ENCODE measurements around the gene WNT16. TPM values are rescaled to one million over a fixed set of nuclear protein-coding genes. Genes with fewer than 3 reads are reported as not detected.

WNT16 gene
- total RNA-seq, 3 donors from 2014 or later, result 0.15 TPM; not detected in 2

DNA sequence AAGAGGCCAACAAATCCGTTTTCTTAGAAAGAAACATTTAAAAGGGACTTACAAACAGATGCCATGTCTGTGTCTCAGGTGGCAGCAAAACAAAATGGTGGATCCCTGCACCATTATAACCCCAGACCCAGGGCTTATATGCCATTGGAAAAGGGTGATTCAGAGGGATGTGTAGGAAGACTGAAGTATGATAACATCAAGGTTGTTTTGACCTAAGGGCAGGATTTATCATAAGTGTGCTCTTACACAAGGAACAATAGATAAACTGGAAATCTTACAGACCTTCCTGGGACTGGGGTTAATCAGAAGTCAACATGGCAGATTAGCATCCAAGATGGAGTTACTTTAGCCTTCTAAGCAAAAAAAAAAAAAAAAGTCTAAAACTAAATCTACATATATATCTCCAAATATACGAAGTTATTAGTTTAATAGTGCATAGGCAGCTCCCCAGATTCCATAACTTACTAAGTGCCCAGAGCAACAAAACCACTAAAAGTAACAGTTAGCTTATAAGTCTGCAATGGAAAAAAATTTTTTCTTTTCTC is 34.3 kb upstream of the WNT16 start:
- Histone ChIP-seq H3K9me3 (no peaks in the 10 kb centered on the region), H3K27ac (no peak overlapping the region), H3K36me3 (peaks cover under 1% of the 10 kb centered on the region), H3K4me3 (no peak overlapping the region), H3K4me1 (no peaks in the 10 kb centered on the region), H3K27me3 (no peaks in the 10 kb centered on the region)
- intact Hi-C loops (cut with DNase I; ENCODE audit: low total_unique reads), result no loop called here
- TF ChIP-seq POLR2A (IDR thresholded peaks at IDR 0.05), result no peak
- TF ChIP-seq CTCF (IDR thresholded peaks at IDR 0.05), result no peak
- TF ChIP-seq POLR2AphosphoS5 (IDR thresholded peaks at IDR 0.05), result no peak
- DNase-seq (ENCODE audit: low spot score in 2 of 2), result no peak

DNA sequence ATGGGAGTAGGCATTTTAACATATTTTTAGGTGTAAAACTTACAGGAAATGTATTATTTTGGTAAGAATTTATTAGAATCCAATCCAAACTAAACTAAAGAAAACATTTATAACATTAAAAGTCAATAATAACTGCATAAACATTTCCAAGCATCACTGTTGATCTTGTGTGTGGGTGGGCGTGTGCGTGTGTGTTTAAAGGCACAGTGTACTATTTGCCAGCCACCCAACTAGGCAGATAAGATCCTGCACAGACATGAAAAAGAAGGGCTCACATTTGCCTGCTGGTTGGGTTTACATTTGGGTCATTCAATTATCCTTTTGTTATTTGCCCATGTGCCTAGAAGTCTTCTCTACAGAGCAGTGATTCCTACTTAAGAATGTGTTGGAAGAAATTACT is 31.0 kb upstream of the WNT16 start:
- no peak for DNase-seq (ENCODE audit: low spot score in 2 of 2)
- Histone ChIP-seq H3K27me3 (no peaks in the 10 kb centered on the region), H3K9me3 (no peaks in the 10 kb centered on the region), H3K4me3 (no peak overlapping the region), H3K27ac (no peak overlapping the region), H3K36me3 (no peaks in the 10 kb centered on the region), H3K4me1 (no peaks in the 10 kb centered on the region)
- intact Hi-C loops (cut with DNase I; ENCODE audit: low total_unique reads), result no loop called here
- TF ChIP-seq POLR2AphosphoS5 (IDR thresholded peaks at IDR 0.05) (no peak), CTCF (IDR thresholded peaks at IDR 0.05) (no peak), POLR2A (IDR thresholded peaks at IDR 0.05) (no peak)

DNA sequence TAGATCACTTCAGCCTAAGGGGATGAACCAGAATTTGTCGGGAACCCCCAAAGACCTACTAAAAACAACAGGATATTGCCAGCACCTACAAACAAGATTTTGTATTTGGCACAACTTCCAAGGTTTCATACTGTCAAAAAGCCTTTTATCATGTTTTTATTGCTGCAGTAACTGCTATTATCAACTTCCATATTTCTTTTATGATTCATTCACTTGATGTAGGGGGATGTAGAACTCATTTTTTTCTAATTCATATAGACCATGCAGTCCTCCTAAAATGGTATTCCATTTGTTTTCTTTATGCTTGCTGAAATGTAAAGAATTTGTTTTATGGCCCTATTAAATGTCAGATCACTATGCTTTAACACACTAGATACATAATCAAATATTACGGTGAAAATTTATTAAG is 30.0 kb upstream of the WNT16 start:
- Histone ChIP-seq H3K27ac (no peak overlapping the region), H3K9me3 (no peaks in the 10 kb centered on the region), H3K27me3 (no peaks in the 10 kb centered on the region), H3K4me3 (no peak overlapping the region), H3K4me1 (no peaks in the 10 kb centered on the region), H3K36me3 (no peaks in the 10 kb centered on the region)
- no peak for TF ChIP-seq CTCF (IDR thresholded peaks at IDR 0.05)
- no peak for TF ChIP-seq POLR2AphosphoS5 (IDR thresholded peaks at IDR 0.05)
- TF ChIP-seq POLR2A (IDR thresholded peaks at IDR 0.05), result no peak
- intact Hi-C loops (cut with DNase I; ENCODE audit: low total_unique reads), result no loop called here
- no peak for DNase-seq (ENCODE audit: low spot score in 2 of 2)

DNA sequence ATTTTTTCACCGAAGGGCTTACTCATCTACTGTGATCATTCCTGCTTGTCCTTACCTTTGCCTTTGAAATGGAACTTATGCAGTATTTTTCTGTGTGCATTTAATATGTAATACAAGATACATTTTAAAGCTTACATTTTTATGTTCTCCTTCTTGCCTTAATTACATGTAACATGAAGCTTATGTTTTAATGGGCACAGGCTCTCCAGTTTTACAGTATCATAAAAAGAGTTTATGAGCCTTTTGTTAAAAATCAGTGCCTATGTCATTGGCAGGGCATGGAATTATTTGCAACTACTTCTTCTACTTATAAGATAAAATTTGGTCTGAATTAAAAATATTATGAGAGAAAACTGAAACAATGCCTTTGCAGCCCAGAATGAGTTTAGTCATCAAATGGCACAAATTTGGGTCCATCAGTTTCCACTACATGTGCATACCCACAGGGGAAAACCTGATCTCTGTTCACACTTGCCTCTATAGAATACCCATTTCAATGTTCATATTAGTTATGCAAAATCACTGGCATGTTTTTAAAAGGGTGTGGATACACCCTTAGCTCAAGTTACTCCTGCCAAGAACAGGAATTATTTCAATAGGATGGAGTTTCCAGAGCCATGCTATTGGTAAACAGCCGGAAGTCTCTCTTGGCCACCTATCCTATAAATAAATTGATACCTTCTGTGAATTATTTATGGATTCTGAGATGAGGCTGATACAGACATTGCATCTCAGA is 27.9 kb upstream of the WNT16 start:
- Histone ChIP-seq H3K27me3 (no peaks in the 10 kb centered on the region), H3K4me1 (no peaks in the 10 kb centered on the region), H3K9me3 (no peaks in the 10 kb centered on the region), H3K27ac (no peak overlapping the region), H3K4me3 (no peak overlapping the region), H3K36me3 (no peaks in the 10 kb centered on the region)
- TF ChIP-seq POLR2A (IDR thresholded peaks at IDR 0.05), result no peak
- no peak for TF ChIP-seq POLR2AphosphoS5 (IDR thresholded peaks at IDR 0.05)
- TF ChIP-seq CTCF (IDR thresholded peaks at IDR 0.05), result no peak
- DNase-seq (ENCODE audit: low spot score in 2 of 2), result no peak
- intact Hi-C loops (cut with DNase I; ENCODE audit: low total_unique reads), result no loop called here

GRCh38 chr7:121301446-121302213 is 27.2 kb upstream of the WNT16 start:
- intact Hi-C loops (cut with DNase I; ENCODE audit: low total_unique reads), result no loop called here
- no peaks in the 10 kb centered on the region for H3K9me3 ChIP-seq
- H3K4me1 ChIP-seq, result no peaks in the 10 kb centered on the region
- no peaks in the 10 kb centered on the region for H3K27me3 ChIP-seq
- TF ChIP-seq CTCF (IDR thresholded peaks at IDR 0.05) (no peak), POLR2A (IDR thresholded peaks at IDR 0.05) (no peak), POLR2AphosphoS5 (IDR thresholded peaks at IDR 0.05) (no peak)
- H3K4me3 ChIP-seq, result no peak overlapping the region
- no peak for DNase-seq (ENCODE audit: low spot score in 2 of 2)
- H3K27ac ChIP-seq, result no peak overlapping the region
- no peaks in the 10 kb centered on the region for H3K36me3 ChIP-seq

Data from breast epithelium (tissue), 4 donors.